ENCODE data around the gene LRRC75A. TPM values are rescaled to one million over a fixed set of nuclear protein-coding genes. Genes with fewer than 3 reads are reported as not detected.

The LRRC75A gene
- polyA plus RNA-seq, 1 experiment: 1.3 TPM

DNA sequence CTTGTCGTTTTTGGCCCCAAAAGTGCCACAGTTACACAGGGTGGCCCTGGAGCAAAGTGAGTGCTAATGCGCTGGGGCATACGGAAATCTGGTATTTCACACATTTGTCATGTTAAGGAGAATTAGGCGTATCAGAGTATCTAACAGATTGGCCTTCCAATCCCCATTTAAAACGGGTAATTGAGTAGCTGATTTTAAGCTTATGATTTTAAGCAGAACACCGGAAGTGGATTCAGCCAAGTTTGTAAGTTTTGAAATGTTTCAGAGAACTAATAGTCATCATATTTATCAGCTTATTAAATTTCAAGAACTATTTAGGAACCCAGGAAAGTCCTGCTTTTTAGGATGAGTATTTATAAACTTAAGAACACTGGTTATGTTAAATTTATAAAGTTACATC lies 19.5 kb downstream of the LRRC75A start:
- CTCF ChIA-PET: interaction anchor here (1.1 to 3.3 kb wide), 2 partner anchors 19 to 85 kb away, joined by 3 to 15 read pairs; no protein-coding TSS in a partner anchor
- DNase-seq (ENCODE audit: low read depth): no peak
- POLR2A ChIA-PET: no interaction called here

DNA sequence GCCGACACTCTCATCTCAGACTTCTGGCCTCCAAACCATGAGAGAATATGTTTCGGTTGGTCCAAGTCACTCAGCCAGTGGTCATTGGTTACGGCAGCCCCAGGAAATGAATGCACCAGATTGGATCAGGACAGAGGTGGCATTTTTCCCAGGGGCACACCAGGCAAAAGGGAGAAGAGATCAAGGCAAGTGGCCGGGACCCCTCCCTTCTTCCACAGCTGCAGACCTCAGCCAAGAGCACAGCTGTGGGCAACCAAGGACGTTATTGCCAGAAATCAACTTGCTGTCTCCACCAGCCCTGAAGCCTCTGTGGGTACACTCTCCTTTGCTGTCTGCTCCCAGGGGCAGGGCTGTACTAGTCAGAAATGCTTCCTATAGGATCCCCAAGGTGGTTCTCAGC lies 20.7 kb downstream of the LRRC75A start:
- Histone ChIP-seq H3K4me3 (ENCODE audit: low read depth, low read length) (no peak overlapping the region), H3K36me3 (ENCODE audit: control insufficient read depth, insufficient read depth, low read length) (no peaks in the 10 kb centered on the region), H3K27me3 (ENCODE audit: control insufficient read depth, insufficient read depth, low read length) (no peaks in the 10 kb centered on the region)
- CTCF ChIA-PET: interaction anchor here (1.1 to 3.3 kb wide), 2 partner anchors 18 to 84 kb away, joined by 3 to 15 read pairs; no protein-coding TSS in a partner anchor
- POLR2A ChIA-PET: no interaction called here
- TF ChIP-seq, protein P1, sequence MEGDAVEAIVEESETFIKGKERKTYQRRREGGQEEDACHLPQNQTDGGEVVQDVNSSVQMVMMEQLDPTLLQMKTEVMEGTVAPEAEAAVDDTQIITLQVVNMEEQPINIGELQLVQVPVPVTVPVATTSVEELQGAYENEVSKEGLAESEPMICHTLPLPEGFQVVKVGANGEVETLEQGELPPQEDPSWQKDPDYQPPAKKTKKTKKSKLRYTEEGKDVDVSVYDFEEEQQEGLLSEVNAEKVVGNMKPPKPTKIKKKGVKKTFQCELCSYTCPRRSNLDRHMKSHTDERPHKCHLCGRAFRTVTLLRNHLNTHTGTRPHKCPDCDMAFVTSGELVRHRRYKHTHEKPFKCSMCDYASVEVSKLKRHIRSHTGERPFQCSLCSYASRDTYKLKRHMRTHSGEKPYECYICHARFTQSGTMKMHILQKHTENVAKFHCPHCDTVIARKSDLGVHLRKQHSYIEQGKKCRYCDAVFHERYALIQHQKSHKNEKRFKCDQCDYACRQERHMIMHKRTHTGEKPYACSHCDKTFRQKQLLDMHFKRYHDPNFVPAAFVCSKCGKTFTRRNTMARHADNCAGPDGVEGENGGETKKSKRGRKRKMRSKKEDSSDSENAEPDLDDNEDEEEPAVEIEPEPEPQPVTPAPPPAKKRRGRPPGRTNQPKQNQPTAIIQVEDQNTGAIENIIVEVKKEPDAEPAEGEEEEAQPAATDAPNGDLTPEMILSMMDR (IDR thresholded peaks at IDR 0.05; ENCODE audit: insufficient read depth, low read depth, low read length): no peak
- DNase-seq (ENCODE audit: low read depth): no peak

More for the DNA sequence above, 19.5 kb downstream of the LRRC75A start:
- TF ChIP-seq, protein P1 (IDR thresholded peaks at IDR 0.05; ENCODE audit: insufficient read depth, low read depth, low read length): no peak
- no peaks in the 10 kb centered on the region for H3K36me3 ChIP-seq (ENCODE audit: control insufficient read depth, insufficient read depth, low read length)
- H3K4me3 ChIP-seq (ENCODE audit: low read depth, low read length): no peak overlapping the region
- no peaks in the 10 kb centered on the region for H3K27me3 ChIP-seq (ENCODE audit: control insufficient read depth, insufficient read depth, low read length)

DNA sequence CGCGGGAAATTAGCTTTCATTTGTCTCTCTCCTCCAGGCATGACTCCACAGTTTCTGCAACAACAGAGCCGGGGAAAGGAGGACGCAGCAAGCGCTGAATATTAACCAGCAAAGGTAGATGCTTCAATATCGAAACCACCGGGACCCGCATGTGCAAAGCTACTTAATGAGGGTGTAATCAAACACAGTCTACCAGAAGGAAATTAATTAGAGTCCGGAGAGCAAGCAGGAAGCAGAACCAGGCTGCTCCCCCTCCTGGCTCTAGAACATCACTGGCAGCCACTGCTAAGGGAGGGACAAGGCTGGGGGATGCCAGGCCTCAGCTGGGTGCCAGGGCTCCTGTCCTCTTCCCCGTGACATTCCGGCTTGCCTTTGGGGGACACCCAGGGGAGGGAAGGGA lies 21.7 kb downstream of the LRRC75A start:
- TF ChIP-seq, protein P1 (IDR thresholded peaks at IDR 0.05; ENCODE audit: insufficient read depth, low read depth, low read length): no peak
- no peak for DNase-seq (ENCODE audit: low read depth)
- CTCF ChIA-PET: interaction anchor here (1.0 to 1.3 kb wide), 2 partner anchors 17 to 51 kb away, joined by 3 to 6 read pairs; no protein-coding TSS in a partner anchor
- H3K4me3 ChIP-seq (ENCODE audit: low read depth, low read length): no peak overlapping the region
- no peaks in the 10 kb centered on the region for H3K36me3 ChIP-seq (ENCODE audit: control insufficient read depth, insufficient read depth, low read length)
- H3K27me3 ChIP-seq (ENCODE audit: control insufficient read depth, insufficient read depth, low read length): no peaks in the 10 kb centered on the region
- POLR2A ChIA-PET: no interaction called here

DNA sequence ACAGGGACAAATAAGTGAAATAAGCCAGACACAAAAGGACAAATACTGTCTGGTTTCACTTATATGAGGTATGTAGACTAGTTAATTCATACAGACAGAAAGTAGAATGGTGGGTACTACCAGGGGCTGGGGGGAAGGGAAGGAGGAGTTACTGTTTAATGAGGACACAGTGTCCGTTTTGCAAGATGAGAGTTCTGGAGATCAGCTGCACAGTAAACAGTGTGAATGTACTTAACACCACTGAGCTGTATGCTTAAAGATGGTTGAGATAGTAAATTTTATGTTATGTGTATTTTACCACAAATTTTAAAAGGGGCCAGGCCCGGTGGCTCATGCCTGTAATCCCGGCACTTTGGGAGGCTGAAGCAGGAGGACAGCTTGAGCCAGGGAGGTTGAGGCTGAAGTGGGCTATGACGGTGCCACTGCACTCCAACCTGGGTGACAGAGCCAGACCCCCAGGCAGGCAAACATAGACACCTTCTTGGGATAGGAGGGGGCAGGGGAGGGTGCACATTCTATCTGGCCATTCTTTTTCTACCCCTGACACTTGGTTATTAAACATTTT lies 23.5 kb downstream of the LRRC75A start:
- no peaks in the 10 kb centered on the region for H3K27me3 ChIP-seq (ENCODE audit: control insufficient read depth, insufficient read depth, low read length)
- TF ChIP-seq, protein P1 (IDR thresholded peaks at IDR 0.05; ENCODE audit: insufficient read depth, low read depth, low read length): no peak
- POLR2A ChIA-PET: no interaction called here
- CTCF ChIA-PET: no interaction called here
- H3K4me3 ChIP-seq (ENCODE audit: low read depth, low read length): no peak overlapping the region
- no peak for DNase-seq (ENCODE audit: low read depth)
- no peaks in the 10 kb centered on the region for H3K36me3 ChIP-seq (ENCODE audit: control insufficient read depth, insufficient read depth, low read length)

DNA sequence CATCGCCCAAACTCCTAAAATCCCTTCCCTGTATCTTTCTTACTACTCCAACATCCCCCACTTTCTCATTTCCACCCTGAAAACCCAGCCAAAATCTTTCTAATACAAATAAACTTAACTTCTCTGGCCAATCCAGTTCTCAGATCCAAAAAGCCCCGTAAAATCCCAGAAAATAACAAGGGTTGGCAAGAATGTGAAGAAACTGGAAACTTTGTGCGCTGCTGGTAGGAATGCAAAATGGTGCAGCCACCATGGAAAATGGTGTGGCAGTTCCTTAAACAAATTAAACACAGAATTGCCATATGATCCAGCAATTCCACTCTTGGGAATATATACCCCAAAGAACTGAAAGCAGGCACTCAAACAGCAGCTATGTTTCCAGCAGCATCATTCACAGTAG lies 24.1 kb downstream of the LRRC75A start:
- H3K4me3 ChIP-seq (ENCODE audit: low read depth, low read length): no peak overlapping the region
- ChIA-PET POLR2A (no interaction called here), CTCF (no interaction called here)
- TF ChIP-seq, protein P1 (IDR thresholded peaks at IDR 0.05; ENCODE audit: insufficient read depth, low read depth, low read length): no peak
- no peaks in the 10 kb centered on the region for H3K36me3 ChIP-seq (ENCODE audit: control insufficient read depth, insufficient read depth, low read length)
- DNase-seq (ENCODE audit: low read depth): no peak
- H3K27me3 ChIP-seq (ENCODE audit: control insufficient read depth, insufficient read depth, low read length): no peaks in the 10 kb centered on the region

All from BJ (cell line).